ENCODE measurements around the gene PRDM15.

DNA sequence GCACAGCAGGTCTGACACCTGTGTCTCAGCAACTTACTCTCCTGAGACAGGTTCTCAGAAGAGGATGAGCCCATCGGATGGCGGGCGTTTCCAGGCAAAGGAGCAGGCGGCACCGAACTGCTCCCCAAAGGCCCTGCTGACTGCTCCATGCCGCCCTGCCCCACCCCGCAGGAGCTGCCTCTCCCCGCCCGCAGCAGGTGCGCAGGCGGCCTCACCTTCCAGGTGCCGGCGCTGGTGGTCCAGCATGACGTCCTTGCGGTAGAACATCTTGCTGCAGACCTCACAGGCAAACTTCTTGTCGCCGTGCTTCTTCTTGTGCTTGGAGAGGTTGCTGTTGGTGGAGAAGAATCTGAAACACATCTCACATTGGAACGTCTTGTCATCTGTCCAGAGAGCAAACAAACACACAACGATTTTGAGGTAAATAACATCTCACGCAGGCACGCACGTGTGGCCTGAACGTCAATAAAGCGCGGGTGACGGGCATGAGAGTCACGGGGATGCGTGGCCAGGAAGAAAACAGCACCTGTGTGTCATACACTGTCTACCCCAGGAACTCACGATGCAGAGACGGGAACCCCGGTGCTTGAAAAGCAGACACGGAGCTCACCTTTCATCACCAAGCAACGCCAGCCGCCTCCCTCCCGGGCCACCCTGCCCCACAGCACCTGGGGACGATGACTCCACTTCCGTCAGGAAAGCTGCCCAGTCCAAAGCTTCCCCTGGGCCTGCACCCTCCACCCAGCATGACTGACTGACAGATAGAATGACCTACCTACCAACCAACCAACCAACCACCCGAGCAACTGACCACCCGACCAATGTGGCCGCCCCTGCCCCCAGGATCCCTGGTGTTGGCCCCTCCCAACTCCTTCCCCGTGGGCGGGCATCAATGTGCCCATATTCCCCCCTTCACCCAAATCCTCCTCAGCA is 50.9 kb downstream of the PRDM15 start:
- TF ChIP-seq NANOG (IDR thresholded peaks at IDR 0.05; ENCODE audit: borderline replicate concordance) (no peak), EZH2phosphoT487 (IDR thresholded peaks at IDR 0.05; ENCODE audit: unreplicated experiment) (no peak), POLR2AphosphoS5 (IDR thresholded peaks at IDR 0.05; ENCODE audit: low read depth) (no peak), CREB1 (CRISPR knock-in tag; IDR thresholded peaks at IDR 0.05; ENCODE audit: low read depth) (no peak), JUNB (IDR thresholded peaks at IDR 0.05; ENCODE audit: unreplicated experiment) (no peak)
- TF ChIP-seq, protein P1, sequence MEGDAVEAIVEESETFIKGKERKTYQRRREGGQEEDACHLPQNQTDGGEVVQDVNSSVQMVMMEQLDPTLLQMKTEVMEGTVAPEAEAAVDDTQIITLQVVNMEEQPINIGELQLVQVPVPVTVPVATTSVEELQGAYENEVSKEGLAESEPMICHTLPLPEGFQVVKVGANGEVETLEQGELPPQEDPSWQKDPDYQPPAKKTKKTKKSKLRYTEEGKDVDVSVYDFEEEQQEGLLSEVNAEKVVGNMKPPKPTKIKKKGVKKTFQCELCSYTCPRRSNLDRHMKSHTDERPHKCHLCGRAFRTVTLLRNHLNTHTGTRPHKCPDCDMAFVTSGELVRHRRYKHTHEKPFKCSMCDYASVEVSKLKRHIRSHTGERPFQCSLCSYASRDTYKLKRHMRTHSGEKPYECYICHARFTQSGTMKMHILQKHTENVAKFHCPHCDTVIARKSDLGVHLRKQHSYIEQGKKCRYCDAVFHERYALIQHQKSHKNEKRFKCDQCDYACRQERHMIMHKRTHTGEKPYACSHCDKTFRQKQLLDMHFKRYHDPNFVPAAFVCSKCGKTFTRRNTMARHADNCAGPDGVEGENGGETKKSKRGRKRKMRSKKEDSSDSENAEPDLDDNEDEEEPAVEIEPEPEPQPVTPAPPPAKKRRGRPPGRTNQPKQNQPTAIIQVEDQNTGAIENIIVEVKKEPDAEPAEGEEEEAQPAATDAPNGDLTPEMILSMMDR (conservative IDR thresholded peaks at IDR 0.05; ENCODE audit: low read depth in 2 of 2), result no peak
- TF ChIP-seq, protein P2, sequence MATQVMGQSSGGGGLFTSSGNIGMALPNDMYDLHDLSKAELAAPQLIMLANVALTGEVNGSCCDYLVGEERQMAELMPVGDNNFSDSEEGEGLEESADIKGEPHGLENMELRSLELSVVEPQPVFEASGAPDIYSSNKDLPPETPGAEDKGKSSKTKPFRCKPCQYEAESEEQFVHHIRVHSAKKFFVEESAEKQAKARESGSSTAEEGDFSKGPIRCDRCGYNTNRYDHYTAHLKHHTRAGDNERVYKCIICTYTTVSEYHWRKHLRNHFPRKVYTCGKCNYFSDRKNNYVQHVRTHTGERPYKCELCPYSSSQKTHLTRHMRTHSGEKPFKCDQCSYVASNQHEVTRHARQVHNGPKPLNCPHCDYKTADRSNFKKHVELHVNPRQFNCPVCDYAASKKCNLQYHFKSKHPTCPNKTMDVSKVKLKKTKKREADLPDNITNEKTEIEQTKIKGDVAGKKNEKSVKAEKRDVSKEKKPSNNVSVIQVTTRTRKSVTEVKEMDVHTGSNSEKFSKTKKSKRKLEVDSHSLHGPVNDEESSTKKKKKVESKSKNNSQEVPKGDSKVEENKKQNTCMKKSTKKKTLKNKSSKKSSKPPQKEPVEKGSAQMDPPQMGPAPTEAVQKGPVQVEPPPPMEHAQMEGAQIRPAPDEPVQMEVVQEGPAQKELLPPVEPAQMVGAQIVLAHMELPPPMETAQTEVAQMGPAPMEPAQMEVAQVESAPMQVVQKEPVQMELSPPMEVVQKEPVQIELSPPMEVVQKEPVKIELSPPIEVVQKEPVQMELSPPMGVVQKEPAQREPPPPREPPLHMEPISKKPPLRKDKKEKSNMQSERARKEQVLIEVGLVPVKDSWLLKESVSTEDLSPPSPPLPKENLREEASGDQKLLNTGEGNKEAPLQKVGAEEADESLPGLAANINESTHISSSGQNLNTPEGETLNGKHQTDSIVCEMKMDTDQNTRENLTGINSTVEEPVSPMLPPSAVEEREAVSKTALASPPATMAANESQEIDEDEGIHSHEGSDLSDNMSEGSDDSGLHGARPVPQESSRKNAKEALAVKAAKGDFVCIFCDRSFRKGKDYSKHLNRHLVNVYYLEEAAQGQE (IDR thresholded peaks at IDR 0.05; ENCODE audit: unreplicated experiment), result no peak

Measured in GM23338 (cell line).